Measurements from ENCODE around the gene MED10.

- no peak for TF ChIP-seq CTCF (IDR thresholded peaks at IDR 0.05)
- no peak for TF ChIP-seq POLR2AphosphoS5 (IDR thresholded peaks at IDR 0.05)
- TF ChIP-seq POLR2A (IDR thresholded peaks at IDR 0.05), result no peak
Observed at GRCh38 chr5:6347673-6348072, 30.7 kb downstream of the MED10 start.
